HG02798 (cell line): ENCODE data around the gene LSP1.

Source experiments
- ATAC-seq: cut with Tn5 transposase; IDR thresholded peaks from one replicate; pipeline ENCODE4 v1.9.1; 2021; ENCODE audit warnings: mild to moderate bottlenecking; ENCODE audit not compliant: unreplicated experiment, poor library complexity

The LSP1 gene

GRCh38 chr11:1836011-1836945, 16.6 kb upstream of the LSP1 start:
- ATAC-seq, result no peak

GRCh38 chr11:1837171-1838076, 15.5 kb upstream of the LSP1 start:
- peak; percentile 55 for ATAC-seq

- no peak for ATAC-seq
Observed at GRCh38 chr11:1838077-1838425, 14.8 kb upstream of the LSP1 start.

- ATAC-seq, result no peak
Observed at GRCh38 chr11:1838426-1839144, 14.3 kb upstream of the LSP1 start, which contains the start of gene TNNI2. TNNI2 (plus strand) TSS chr11:1838981; CDS start chr11:1839697, 716 bp downstream.

- no peak for ATAC-seq
Observed at GRCh38 chr11:1839204-1839923, 13.5 kb upstream of the LSP1 start.

GRCh38 chr11:1839924-1840779, 12.7 kb upstream of the LSP1 start:
- ATAC-seq, result no peak

GRCh38 chr11:1840780-1841480, 12.0 kb upstream of the LSP1 start:
- ATAC-seq, result no peak

- no peak for ATAC-seq
Observed at GRCh38 chr11:1841511-1842148, 11.3 kb upstream of the LSP1 start.

- ATAC-seq, result no peak
Observed at GRCh38 chr11:1842149-1843097, 10.5 kb upstream of the LSP1 start.

GRCh38 chr11:1843098-1843473, 9.8 kb upstream of the LSP1 start:
- no peak for ATAC-seq

GRCh38 chr11:1843796-1844195, 9.1 kb upstream of the LSP1 start:
- no peak for ATAC-seq

- ATAC-seq, result no peak
Observed at GRCh38 chr11:1844221-1845094, 8.4 kb upstream of the LSP1 start.

GRCh38 chr11:1845095-1845429, 7.8 kb upstream of the LSP1 start:
- no peak for ATAC-seq

GRCh38 chr11:1845561-1846452, 7.1 kb upstream of the LSP1 start:
- ATAC-seq, result no peak

GRCh38 chr11:1846453-1846932, 6.4 kb upstream of the LSP1 start:
- no peak for ATAC-seq
